Upper lobe of right lung (tissue), 1 donor: Measurements from ENCODE around the gene OR2T34. TPM values are rescaled to one million over a fixed set of nuclear protein-coding genes. Genes with fewer than 3 reads are reported as not detected.
"Not testable (repeated sequence)": the region's sequence is repeated elsewhere in the genome, so short reads cannot be mapped to it uniquely, and the experiment has no call there.

Experiments
- ATAC-seq: fragments of 200-7000 bp; cut with Tn5 transposase; one replicate; pipeline ENCODE4 v1.9.1; 2020; ENCODE audit warnings: mild to moderate bottlenecking, moderate library complexity
- DNase-seq: peaks from one replicate; pipeline ENCODE4 v3.0.0-alpha.2; 2020
- H3K27ac ChIP-seq: fragments of 200-600 bp; one replicate; pipeline ENCODE4 v1.8.0; 2022
- H3K27me3 ChIP-seq: fragments of 200-600 bp; one replicate; pipeline ENCODE4 v1.8.0; 2022; ENCODE audit warnings: mild to moderate bottlenecking
- H3K36me3 ChIP-seq: fragments of 200-600 bp; one replicate; pipeline ENCODE4 v1.8.0; 2022
- H3K4me1 ChIP-seq: fragments of 200-600 bp; one replicate; pipeline ENCODE4 v1.8.0; 2022
- H3K4me3 ChIP-seq: fragments of 200-600 bp; one replicate; pipeline ENCODE4 v1.8.0; 2022; ENCODE audit warnings: mild to moderate bottlenecking
- H3K9me3 ChIP-seq: fragments of 200-600 bp; one replicate; pipeline ENCODE4 v1.8.0; 2022
- intact Hi-C: fragments of 100-400 bp; cut with DNase I; formaldehyde crosslinking; loops from one replicate; pipeline ENCODE4 v1.11.0; 2022
- total RNA-seq: library from RNA; stranded (reverse); fragmentation: NEBNext Ultra II Directional; extraction: Animal tissue kit (Norgen Biotek cat#: 25700); gene quantifications from one replicate; pipeline ENCODE4 v1.2.1, GENCODE V29; 2021
- TF ChIP-seq, protein P1 (sequence below): fragments of 200-600 bp; IDR thresholded peaks from one replicate; pipeline ENCODE4 v1.8.0; 2022; ENCODE audit warnings: antibody characterized with exemption
- donor health status: DM: no; HTN: yes; CAD: no; lungs with severe emphysema.

Gene OR2T34
- total RNA-seq, 1 donor from 2014 or later: not detected

DNA sequence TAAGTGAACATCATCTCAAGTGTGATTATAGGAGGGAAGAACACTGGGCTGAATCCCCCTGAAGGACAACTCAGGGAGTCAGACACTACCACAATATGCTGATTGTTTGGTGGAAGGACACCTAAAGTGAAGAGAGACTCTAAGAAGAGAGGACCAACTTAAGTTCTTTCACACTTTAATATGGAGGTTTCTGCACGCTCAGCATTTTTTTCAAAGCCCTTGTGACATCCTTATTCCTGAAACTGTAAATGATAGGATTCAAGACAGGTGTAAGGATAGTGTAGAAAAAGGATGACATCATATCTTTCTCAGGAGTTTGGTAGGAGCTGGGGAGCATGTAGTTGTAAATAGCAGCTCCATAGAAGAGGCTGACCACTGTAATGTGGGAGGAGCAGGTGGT, 18.1 kb upstream of the OR2T34 start:
- Histone ChIP-seq H3K36me3 (no peaks in the 10 kb centered on the region), H3K27me3 (no peaks in the 10 kb centered on the region), H3K4me3 (no peak overlapping the region), H3K9me3 (no peaks in the 10 kb centered on the region), H3K27ac (no peak overlapping the region), H3K4me1 (no peaks in the 10 kb centered on the region)
- DNase-seq (no peak), ATAC-seq (no peak)
- intact Hi-C loops: no loop called here
- TF ChIP-seq, protein P1, sequence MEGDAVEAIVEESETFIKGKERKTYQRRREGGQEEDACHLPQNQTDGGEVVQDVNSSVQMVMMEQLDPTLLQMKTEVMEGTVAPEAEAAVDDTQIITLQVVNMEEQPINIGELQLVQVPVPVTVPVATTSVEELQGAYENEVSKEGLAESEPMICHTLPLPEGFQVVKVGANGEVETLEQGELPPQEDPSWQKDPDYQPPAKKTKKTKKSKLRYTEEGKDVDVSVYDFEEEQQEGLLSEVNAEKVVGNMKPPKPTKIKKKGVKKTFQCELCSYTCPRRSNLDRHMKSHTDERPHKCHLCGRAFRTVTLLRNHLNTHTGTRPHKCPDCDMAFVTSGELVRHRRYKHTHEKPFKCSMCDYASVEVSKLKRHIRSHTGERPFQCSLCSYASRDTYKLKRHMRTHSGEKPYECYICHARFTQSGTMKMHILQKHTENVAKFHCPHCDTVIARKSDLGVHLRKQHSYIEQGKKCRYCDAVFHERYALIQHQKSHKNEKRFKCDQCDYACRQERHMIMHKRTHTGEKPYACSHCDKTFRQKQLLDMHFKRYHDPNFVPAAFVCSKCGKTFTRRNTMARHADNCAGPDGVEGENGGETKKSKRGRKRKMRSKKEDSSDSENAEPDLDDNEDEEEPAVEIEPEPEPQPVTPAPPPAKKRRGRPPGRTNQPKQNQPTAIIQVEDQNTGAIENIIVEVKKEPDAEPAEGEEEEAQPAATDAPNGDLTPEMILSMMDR: no peak

DNA sequence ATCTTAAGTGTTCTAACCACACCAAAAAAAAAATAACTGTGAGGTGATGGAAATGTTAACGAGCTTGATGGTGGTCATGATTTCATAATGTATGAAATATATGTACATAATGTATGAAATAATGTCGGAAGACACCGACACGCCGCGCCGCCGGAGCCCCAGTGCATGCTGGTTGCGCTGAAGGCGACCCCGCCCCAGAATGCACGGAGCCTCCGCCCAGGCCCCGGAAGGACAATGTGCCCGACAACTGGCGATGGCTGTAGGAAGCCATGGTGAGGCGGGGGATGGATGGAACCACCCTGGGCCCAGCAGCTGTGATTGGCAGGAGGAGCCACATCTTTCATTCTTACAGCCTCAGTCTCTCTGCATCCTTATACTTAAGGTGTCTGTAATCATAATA, 15.5 kb upstream of the OR2T34 start:
- intact Hi-C loops: no loop called here
- ATAC-seq (no peak), DNase-seq (no peak)
- H3K36me3 ChIP-seq: no peaks in the 10 kb centered on the region
- no peaks in the 10 kb centered on the region for H3K27me3 ChIP-seq
- H3K4me3 ChIP-seq: no peak overlapping the region
- TF ChIP-seq, protein P1: no peak
- no peaks in the 10 kb centered on the region for H3K9me3 ChIP-seq
- no peaks in the 10 kb centered on the region for H3K4me1 ChIP-seq
- H3K27ac ChIP-seq: no peak overlapping the region

DNA sequence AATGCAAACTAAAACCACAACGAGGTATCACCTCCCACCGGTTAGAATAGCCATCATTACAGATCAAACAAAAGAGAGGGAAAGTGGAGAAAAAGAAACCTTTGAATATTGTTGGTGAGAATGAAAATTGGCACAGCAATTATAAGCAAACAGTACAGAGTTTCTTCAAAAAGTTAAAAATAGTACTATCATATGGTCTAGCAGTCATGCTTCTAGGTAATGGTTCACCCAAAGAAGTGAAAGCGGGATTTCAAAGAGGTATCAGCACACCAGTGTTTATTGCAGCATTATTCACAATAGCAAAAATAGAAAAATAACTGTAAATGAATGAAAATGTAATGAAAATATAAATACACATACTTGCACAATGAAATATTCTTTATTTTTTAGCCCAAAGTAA, 14.8 kb upstream of the OR2T34 start:
- Histone ChIP-seq H3K9me3 (no peaks in the 10 kb centered on the region), H3K27me3 (no peaks in the 10 kb centered on the region), H3K4me3 (no peak overlapping the region), H3K27ac (no peak overlapping the region), H3K4me1 (no peaks in the 10 kb centered on the region), H3K36me3 (no peaks in the 10 kb centered on the region)
- ATAC-seq (no peak), DNase-seq (no peak)
- TF ChIP-seq, protein P1: no peak
- intact Hi-C loops: no loop called here

DNA sequence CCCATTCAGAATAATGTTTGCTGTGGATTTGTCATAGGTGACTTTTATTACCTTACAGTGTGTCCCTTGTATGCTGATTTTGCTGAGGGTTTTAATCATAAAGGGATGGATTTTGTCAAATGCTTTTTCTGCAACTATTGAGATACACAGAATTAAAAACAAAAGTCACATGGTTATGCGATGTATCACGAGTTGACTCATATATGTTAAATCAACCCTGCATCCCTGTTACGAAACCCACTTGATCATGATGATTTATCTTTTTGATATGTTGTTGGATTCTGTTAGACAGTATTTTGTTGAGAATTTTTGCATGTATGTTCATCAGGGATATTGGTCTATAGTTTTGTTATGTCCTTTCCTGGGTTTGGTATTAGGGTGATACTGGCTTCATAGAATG, 10.7 kb upstream of the OR2T34 start:
- Histone ChIP-seq H3K36me3 (no peaks in the 10 kb centered on the region), H3K9me3 (no peaks in the 10 kb centered on the region), H3K4me3 (no peak overlapping the region), H3K4me1 (no peaks in the 10 kb centered on the region), H3K27ac (no peak overlapping the region), H3K27me3 (no peaks in the 10 kb centered on the region)
- TF ChIP-seq, protein P1: no peak
- intact Hi-C loops: no loop called here
- DNase-seq: no peak
- no peak for ATAC-seq

DNA sequence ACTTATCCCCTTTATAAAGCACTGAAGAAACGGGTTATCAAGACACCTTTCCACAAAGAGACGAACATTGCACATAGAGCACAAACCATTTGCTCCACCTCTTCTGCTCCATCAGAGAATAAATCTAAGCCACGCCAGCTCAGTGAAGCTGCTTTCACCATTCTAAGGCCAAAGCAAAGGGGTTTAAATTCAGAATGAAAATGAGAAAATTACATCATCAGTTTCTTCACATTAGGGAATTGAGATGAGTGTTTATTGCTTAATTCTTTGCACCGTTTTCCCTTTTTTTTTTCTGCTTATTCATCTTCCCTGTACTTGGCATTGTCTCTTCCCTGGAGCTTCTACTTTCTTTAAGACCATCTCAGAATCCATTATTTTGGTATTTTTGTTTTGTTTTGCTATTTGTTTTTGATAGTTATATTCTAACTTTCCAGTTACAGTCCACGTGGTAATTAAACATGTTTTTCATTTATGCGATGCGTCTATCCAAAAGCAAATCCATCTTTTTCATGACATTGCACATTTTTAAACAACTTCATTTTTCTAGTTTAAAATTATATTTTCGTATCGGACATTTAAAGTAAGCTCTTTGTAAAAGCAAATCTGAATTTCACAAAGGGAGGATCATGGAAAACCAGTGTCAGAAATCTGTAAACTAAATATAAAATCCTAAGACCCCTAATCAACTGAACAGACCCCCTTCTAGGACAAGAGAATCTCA, 1.9 kb upstream of the OR2T34 start:
- TF ChIP-seq, protein P1: no peak
- no peak for ATAC-seq
- intact Hi-C loops: no loop called here

DNA sequence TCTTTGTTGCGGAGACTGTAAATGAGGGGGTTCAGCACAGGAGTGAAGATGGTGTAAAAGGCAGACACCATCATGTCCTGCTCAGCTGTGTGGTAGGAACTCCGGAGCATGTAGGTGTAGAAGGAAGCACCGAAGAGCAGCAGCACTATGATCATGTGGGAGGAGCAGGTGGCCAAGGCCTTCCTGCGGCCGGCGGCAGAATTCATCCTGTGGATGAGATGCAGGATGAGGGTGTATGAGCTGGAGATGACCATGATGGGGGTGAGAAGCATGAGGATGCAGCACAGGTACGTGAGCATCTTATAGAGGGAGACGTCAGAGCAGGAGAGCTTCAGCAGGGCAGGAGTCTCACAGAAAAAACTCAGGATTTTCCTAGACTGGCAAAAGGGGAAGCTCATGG, 701 bp downstream of the OR2T34 start:
- intact Hi-C loops, DNase-seq, H3K4me3 ChIP-seq, H3K9me3 ChIP-seq, H3K4me1 ChIP-seq, H3K27me3 ChIP-seq, H3K36me3 ChIP-seq, H3K27ac ChIP-seq: not testable (repeated sequence)
- peak; percentile 31 for ATAC-seq

More for the DNA sequence above, 1.9 kb upstream of the OR2T34 start:
- Histone ChIP-seq H3K9me3 (no peaks in the 10 kb centered on the region), H3K36me3 (no peaks in the 10 kb centered on the region), H3K4me1 (no peaks in the 10 kb centered on the region), H3K4me3 (no peak overlapping the region), H3K27ac (no peak overlapping the region), H3K27me3 (no peaks in the 10 kb centered on the region)
- DNase-seq: no peak

DNA sequence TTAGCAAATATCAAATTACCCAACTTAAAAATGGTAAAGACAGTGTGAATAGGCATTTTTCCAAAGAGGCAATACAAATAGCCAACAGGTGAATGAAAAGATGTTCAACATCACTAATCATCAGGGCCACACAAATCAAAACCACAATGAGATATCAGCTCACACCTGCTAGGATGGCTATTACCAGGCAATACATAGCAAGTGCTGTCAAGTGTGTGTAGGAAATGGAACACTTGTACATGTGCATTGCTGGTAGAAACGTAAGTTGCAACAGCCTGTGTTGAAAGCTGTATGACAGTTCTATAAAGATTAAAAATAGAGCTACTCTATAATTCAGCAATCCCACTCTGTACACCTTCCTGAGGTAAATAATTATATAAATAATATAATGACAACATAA, 2.5 kb downstream of the OR2T34 start:
- H3K27ac ChIP-seq, DNase-seq, H3K4me3 ChIP-seq, H3K36me3 ChIP-seq, H3K4me1 ChIP-seq, H3K27me3 ChIP-seq, ATAC-seq, H3K9me3 ChIP-seq, intact Hi-C loops: not testable (repeated sequence)

DNA sequence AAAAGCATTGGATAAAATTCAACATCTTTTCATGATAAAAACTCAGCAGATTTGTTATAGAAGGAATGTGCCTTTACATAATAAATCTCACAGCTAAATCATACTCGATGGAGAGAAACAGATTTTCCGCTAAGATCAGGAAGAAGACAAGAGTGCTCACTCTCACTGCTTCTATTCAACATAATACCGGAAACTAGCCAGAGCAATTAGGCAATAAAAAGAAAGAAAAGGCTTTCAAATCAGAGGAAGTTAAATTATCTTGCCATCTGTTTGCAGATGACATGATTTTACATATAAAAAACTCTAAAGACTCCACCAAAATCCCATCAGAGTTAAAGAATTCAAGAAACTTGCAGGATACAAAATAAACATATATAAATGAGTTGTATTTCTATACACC, 3.7 kb downstream of the OR2T34 start:
- H3K27me3 ChIP-seq, DNase-seq, H3K36me3 ChIP-seq, H3K4me1 ChIP-seq, H3K27ac ChIP-seq, H3K4me3 ChIP-seq, intact Hi-C loops, ATAC-seq, H3K9me3 ChIP-seq: not testable (repeated sequence)

DNA sequence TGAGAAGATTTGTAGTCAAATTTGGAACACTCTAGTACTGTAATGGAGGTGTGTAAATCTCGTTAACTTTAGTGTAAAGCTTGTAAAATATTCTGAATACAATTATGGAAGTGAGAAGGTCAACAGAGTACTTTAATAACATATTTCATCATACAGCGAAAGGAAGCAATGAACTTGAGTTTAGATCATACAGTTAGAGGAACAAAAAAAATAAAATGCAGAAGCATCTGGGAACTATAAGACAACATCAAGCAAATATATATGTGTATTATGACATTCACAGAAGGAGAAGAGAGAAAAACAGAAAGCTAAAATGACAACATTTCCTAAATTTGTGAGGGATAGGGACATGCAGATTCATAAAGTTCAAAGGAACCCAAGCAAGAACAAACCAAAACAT, 5.5 kb downstream of the OR2T34 start:
- H3K4me3 ChIP-seq, H3K36me3 ChIP-seq, H3K27ac ChIP-seq, intact Hi-C loops, H3K4me1 ChIP-seq, H3K27me3 ChIP-seq, H3K9me3 ChIP-seq, DNase-seq: not testable (repeated sequence)
- peak; percentile 71 for ATAC-seq
